ENCODE results near the gene VSNL1. TPM values are rescaled to one million over a fixed set of nuclear protein-coding genes. Genes with fewer than 3 reads are reported as not detected.

VSNL1 gene
- total and polyA plus RNA-seq, 10 of the 15 experiments (the other 5 are each of a cell fraction or from before 2014, with no cell fraction given): 0.04 to 0.30 (median 0.12) TPM; not detected in 4

- TF ChIP-seq CHD4 (IDR thresholded peaks at IDR 0.05): no peak
- TF ChIP-seq RAD51 (IDR thresholded peaks at IDR 0.05): no peak
- no peak for TF ChIP-seq USF2 (IDR thresholded peaks at IDR 0.05; ENCODE audit: borderline replicate concordance, low read depth, low read length)
- TF ChIP-seq TCF3 (IDR thresholded peaks at IDR 0.05; ENCODE audit: borderline replicate concordance, insufficient read depth, low read depth, low read length): no peak
Observed at GRCh38 chr2:17506736-17507616, 33.5 kb upstream of the VSNL1 start (continued).

GRCh38 chr2:17515652-17516051 is 24.8 kb upstream of the VSNL1 start:
- no peak overlapping the region for H2AFZ ChIP-seq (ENCODE audit: control insufficient read depth, low read depth, low read length)
- ATAC-seq (peak; percentile 25), FAIRE-seq (no peak), DNase-seq (ENCODE audit: low read depth, low spot score) (peak; percentile 8)
- intact Hi-C loops (cut with micrococcal nuclease; ENCODE audit: unreplicated experiment): loop anchor here (5.0 kb wide), 1 partner anchor 237 kb away; the partner anchor contains the start of genes GEN1 and SMC6
- RAD21 ChIA-PET (ENCODE audit: unreplicated experiment): interaction anchor here (1.1 to 2.7 kb wide), 2 partner anchors 20 to 156 kb away, joined by 3 to 11 read pairs; no protein-coding TSS in a partner anchor
- CTCF ChIA-PET: no interaction called here
- H3K27me3 ChIP-seq (replicated peaks in 1 of 2; ENCODE audit: control insufficient read depth in 2 of 2, insufficient read depth in 2 of 2, low read length in 1 of 2): no peaks in the 10 kb centered on the region
- H3K36me3 ChIP-seq (ENCODE audit: control insufficient read depth in 2 of 2, insufficient read depth in 2 of 2, low read length in 1 of 2): no peaks in the 10 kb centered on the region
- no peaks in the 10 kb centered on the region for H4K20me1 ChIP-seq (ENCODE audit: control insufficient read depth, insufficient read depth)
- H3K4me2 ChIP-seq (ENCODE audit: control insufficient read depth, insufficient read depth): no peak overlapping the region; the same call in 1 of the 2 replicates
- SMC1A ChIA-PET (ENCODE audit: uncharacterized antibody, unreplicated experiment): interaction anchor here (1.1 to 1.6 kb wide), 3 partner anchors 12 to 155 kb away, joined by 3 to 4 read pairs (median 3); no protein-coding TSS in a partner anchor
- no peak overlapping the region for H3K27ac ChIP-seq (ENCODE audit: control insufficient read depth, insufficient read depth)
- H3K79me2 ChIP-seq (ENCODE audit: control insufficient read depth, insufficient read depth, low read length): no peaks in the 10 kb centered on the region
- no peaks in the 10 kb centered on the region for H3K9me3 ChIP-seq (replicated peaks; ENCODE audit: control insufficient read depth, insufficient read depth, low read length)
- H3K4me3 ChIP-seq: no peak overlapping the region
- POLR2A ChIA-PET: interaction anchor here (1.1 to 1.3 kb wide), 2 partner anchors 9 to 286 kb away, joined by 3 to 4 read pairs; no protein-coding TSS in a partner anchor
- BruUV-seq (replicated peaks): no TSS peak
- H3K9ac ChIP-seq (ENCODE audit: control insufficient read depth, insufficient read depth, low read length): no peak overlapping the region
- in situ Hi-C loops (cut with MboI): no loop called here
- H3K4me1 ChIP-seq (ENCODE audit: control insufficient read depth, insufficient read depth, low read length): peaks cover 10% of the 10 kb centered on the region; the same call in 1 of the 2 replicates
- TF ChIP-seq NR2C2 (IDR thresholded peaks at IDR 0.05; ENCODE audit: borderline replicate concordance, control insufficient read depth, insufficient read length, low read depth): no peak
- TF ChIP-seq ZNF384 (IDR thresholded peaks at IDR 0.05; ENCODE audit: borderline replicate concordance, low read depth, low read length): peak; percentile 61; the same call in 1 of the 2 replicates
- peak; percentile 83 for TF ChIP-seq ATF7 (IDR thresholded peaks at IDR 0.05; ENCODE audit: low read depth)
- no peak for TF ChIP-seq ESRRA (IDR thresholded peaks at IDR 0.05; ENCODE audit: low read length)
- TF ChIP-seq PBX3 (IDR thresholded peaks at IDR 0.05; ENCODE audit: insufficient replicate concordance, low read depth, low read length): no peak
- TF ChIP-seq RELB (IDR thresholded peaks at IDR 0.05; ENCODE audit: low read depth): peak; percentile 82
- peak; percentile 54; the same call in 1 of the 2 replicates for TF ChIP-seq DPF2 (IDR thresholded peaks at IDR 0.05)
- TF ChIP-seq SMARCA5 (IDR thresholded peaks at IDR 0.05): 0 out of 2 replicates have a peak, but pooled peaks have one; percentile 15
- peak; percentile 24; the same call in 1 of the 2 replicates for TF ChIP-seq IKZF1 (conservative IDR thresholded peaks at IDR 0.05)
- TF ChIP-seq NFIC (IDR thresholded peaks at IDR 0.05; ENCODE audit: low read depth, low read length): peak; percentile 30; the same call in 1 of the 2 replicates
- peak; percentile 48; the same call in 1 of the 2 replicates for TF ChIP-seq MTA2 (IDR thresholded peaks at IDR 0.05; ENCODE audit: low read depth)
- TF ChIP-seq JUNB (IDR thresholded peaks at IDR 0.05): peak; percentile 44
- TF ChIP-seq IKZF2 (IDR thresholded peaks at IDR 0.05): peak; percentile 67 to 70; a peak in 2 of 4 replicates

Measured in GM12878 (cell line).